GM19099 (cell line): ENCODE data around the gene SORCS2.

Experiments used
- POLR2A ChIP-seq: IDR thresholded peaks from 3 replicates; pipeline ENCODE4 v1.6.1; 2011; ENCODE audit warnings: low read depth; ENCODE audit not compliant: insufficient read length; ENCODE audit errors: extremely low read depth

Gene SORCS2

GRCh38 chr4:7192252-7193029 lies at the start of gene SORCS2:
Gene SORCS2, plus strand, starts transcription at chr4:7192538.
- TF ChIP-seq POLR2A: no peak

- TF ChIP-seq POLR2A: no peak
These were observed 47.7 kb upstream of the SORCS2 start for GRCh38 chr4:7144374-7145290.

- no peak for TF ChIP-seq POLR2A
These were observed 46.9 kb upstream of the SORCS2 start for GRCh38 chr4:7145291-7145934.

- TF ChIP-seq POLR2A: no peak
These were observed 46.1 kb upstream of the SORCS2 start for GRCh38 chr4:7146059-7146785.

- no peak for TF ChIP-seq POLR2A
These were observed 45.6 kb upstream of the SORCS2 start for GRCh38 chr4:7146786-7147115.

GRCh38 chr4:7147261-7147660 lies 45.1 kb upstream of the SORCS2 start:
- no peak for TF ChIP-seq POLR2A

- no peak for TF ChIP-seq POLR2A
These were observed 44.6 kb upstream of the SORCS2 start for GRCh38 chr4:7147661-7148310.

GRCh38 chr4:7148337-7148736 lies 44.0 kb upstream of the SORCS2 start:
- no peak for TF ChIP-seq POLR2A

GRCh38 chr4:7150036-7150635 lies 42.2 kb upstream of the SORCS2 start:
- no peak for TF ChIP-seq POLR2A

GRCh38 chr4:7151668-7152227 lies 40.6 kb upstream of the SORCS2 start:
- TF ChIP-seq POLR2A: no peak

- no peak for TF ChIP-seq POLR2A
These were observed 38.6 kb upstream of the SORCS2 start for GRCh38 chr4:7153711-7154110.

GRCh38 chr4:7154351-7154981 lies 37.9 kb upstream of the SORCS2 start:
- TF ChIP-seq POLR2A: no peak

- TF ChIP-seq POLR2A: no peak
These were observed 36.7 kb upstream of the SORCS2 start for GRCh38 chr4:7155590-7156071.
